ENCODE data around the gene FNDC4.

FNDC4 gene

GRCh38 chr2:27493948-27494283 lies 1.1 kb downstream of the FNDC4 start:
- Histone ChIP-seq H3K36me3 (ENCODE audit: insufficient read depth, insufficient read length, low read length) (no peaks in the 10 kb centered on the region), H3K9me3 (ENCODE audit: insufficient read depth, low read length) (no peaks in the 10 kb centered on the region), H3K4me3 (ENCODE audit: insufficient read length, low read depth) (no peak overlapping the region), H3K4me1 (ENCODE audit: insufficient read depth, insufficient read length) (peaks cover 7% of the 10 kb centered on the region), H3K27me3 (ENCODE audit: insufficient read depth, insufficient read length) (peaks cover 36% of the 10 kb centered on the region), H3K9ac (ENCODE audit: insufficient read length, low read depth) (no peak overlapping the region)
- DNase-seq (ENCODE audit: low read depth, low spot score), result no peak
- TF ChIP-seq ZNF274 (IDR thresholded peaks at IDR 0.05; ENCODE audit: low read depth, low read length) (no peak), YY1 (IDR thresholded peaks at IDR 0.05; ENCODE audit: insufficient read depth, insufficient read length) (no peak), SUZ12 (IDR thresholded peaks at IDR 0.05; ENCODE audit: extremely low read depth, insufficient read depth, insufficient read length) (no peak)

GRCh38 chr2:27492557-27492956 lies 2.4 kb downstream of the FNDC4 start:
- TF ChIP-seq ZNF274 (IDR thresholded peaks at IDR 0.05; ENCODE audit: low read depth, low read length), result no peak
- no peak for TF ChIP-seq SUZ12 (IDR thresholded peaks at IDR 0.05; ENCODE audit: extremely low read depth, insufficient read depth, insufficient read length)
- TF ChIP-seq YY1 (IDR thresholded peaks at IDR 0.05; ENCODE audit: insufficient read depth, insufficient read length), result no peak
- peaks cover 36% of the 10 kb centered on the region for H3K27me3 ChIP-seq (ENCODE audit: insufficient read depth, insufficient read length)
- H3K4me3 ChIP-seq (ENCODE audit: insufficient read length, low read depth), result no peak overlapping the region
- DNase-seq (ENCODE audit: low read depth, low spot score), result no peak
- peaks cover 7% of the 10 kb centered on the region for H3K4me1 ChIP-seq (ENCODE audit: insufficient read depth, insufficient read length)
- no peaks in the 10 kb centered on the region for H3K36me3 ChIP-seq (ENCODE audit: insufficient read depth, insufficient read length, low read length)
- no peaks in the 10 kb centered on the region for H3K9me3 ChIP-seq (ENCODE audit: insufficient read depth, low read length)
- no peak overlapping the region for H3K9ac ChIP-seq (ENCODE audit: insufficient read length, low read depth)

- peak; percentile 99 for DNase-seq (ENCODE audit: low read depth, low spot score)
Measured at GRCh38 chr2:27489498-27490397, 5.3 kb downstream of the FNDC4 start, which contains the start of gene IFT172. IFT172 (minus strand) TSS chr2:27489743; CDS start chr2:27489653, 90 bp downstream.

GRCh38 chr2:27489118-27489497 lies 5.9 kb downstream of the FNDC4 start:
- Histone ChIP-seq H3K27me3 (ENCODE audit: insufficient read depth, insufficient read length) (peaks cover 3% of the 10 kb centered on the region), H3K4me3 (ENCODE audit: insufficient read length, low read depth) (peak overlapping the region; percentile 71), H3K9me3 (ENCODE audit: insufficient read depth, low read length) (no peaks in the 10 kb centered on the region), H3K9ac (ENCODE audit: insufficient read length, low read depth) (peak overlapping the region; percentile 76), H3K36me3 (ENCODE audit: insufficient read depth, insufficient read length, low read length) (peaks cover 3% of the 10 kb centered on the region), H3K4me1 (ENCODE audit: insufficient read depth, insufficient read length) (peaks cover 3% of the 10 kb centered on the region)
- no peak for TF ChIP-seq ZNF274 (IDR thresholded peaks at IDR 0.05; ENCODE audit: low read depth, low read length)
- TF ChIP-seq YY1 (IDR thresholded peaks at IDR 0.05; ENCODE audit: insufficient read depth, insufficient read length), result no peak
- TF ChIP-seq SUZ12 (IDR thresholded peaks at IDR 0.05; ENCODE audit: extremely low read depth, insufficient read depth, insufficient read length), result no peak
- DNase-seq (ENCODE audit: low read depth, low spot score), result no peak

More at GRCh38 chr2:27489498-27490397, 5.3 kb downstream of the FNDC4 start, which contains the start of gene IFT172:
- H3K4me1 ChIP-seq (ENCODE audit: insufficient read depth, insufficient read length), result peaks cover 7% of the 10 kb centered on the region
- peak within 1 kb of the TSS; percentile 76 for H3K9ac ChIP-seq (ENCODE audit: insufficient read length, low read depth)
- H3K36me3 ChIP-seq (ENCODE audit: insufficient read depth, insufficient read length, low read length), result peaks cover 1% of the 10 kb centered on the region
- H3K27me3 ChIP-seq (ENCODE audit: insufficient read depth, insufficient read length), result peaks cover 9% of the 10 kb centered on the region
- no peaks in the 10 kb centered on the region for H3K9me3 ChIP-seq (ENCODE audit: insufficient read depth, low read length)
- H3K4me3 ChIP-seq (ENCODE audit: insufficient read length, low read depth), result peak within 1 kb of the TSS; percentile 71
- no peak for TF ChIP-seq SUZ12 (IDR thresholded peaks at IDR 0.05; ENCODE audit: extremely low read depth, insufficient read depth, insufficient read length)
- no peak for TF ChIP-seq ZNF274 (IDR thresholded peaks at IDR 0.05; ENCODE audit: low read depth, low read length)
- TF ChIP-seq YY1 (IDR thresholded peaks at IDR 0.05; ENCODE audit: insufficient read depth, insufficient read length), result no peak

GRCh38 chr2:27485496-27485895 lies 9.5 kb downstream of the FNDC4 start:
- Histone ChIP-seq H3K4me1 (ENCODE audit: insufficient read depth, insufficient read length) (no peaks in the 10 kb centered on the region), H3K4me3 (ENCODE audit: insufficient read length, low read depth) (no peak overlapping the region), H3K36me3 (ENCODE audit: insufficient read depth, insufficient read length, low read length) (peaks cover 15% of the 10 kb centered on the region), H3K9ac (ENCODE audit: insufficient read length, low read depth) (no peak overlapping the region), H3K9me3 (ENCODE audit: insufficient read depth, low read length) (no peaks in the 10 kb centered on the region), H3K27me3 (ENCODE audit: insufficient read depth, insufficient read length) (no peaks in the 10 kb centered on the region)
- TF ChIP-seq ZNF274 (IDR thresholded peaks at IDR 0.05; ENCODE audit: low read depth, low read length) (no peak), YY1 (IDR thresholded peaks at IDR 0.05; ENCODE audit: insufficient read depth, insufficient read length) (no peak), SUZ12 (IDR thresholded peaks at IDR 0.05; ENCODE audit: extremely low read depth, insufficient read depth, insufficient read length) (no peak)
- no peak for DNase-seq (ENCODE audit: low read depth, low spot score)

- H3K36me3 ChIP-seq (ENCODE audit: insufficient read depth, insufficient read length, low read length), result peaks cover 21% of the 10 kb centered on the region
- no peaks in the 10 kb centered on the region for H3K27me3 ChIP-seq (ENCODE audit: insufficient read depth, insufficient read length)
- H3K9ac ChIP-seq (ENCODE audit: insufficient read length, low read depth), result no peak overlapping the region
- no peak for DNase-seq (ENCODE audit: low read depth, low spot score)
- H3K4me1 ChIP-seq (ENCODE audit: insufficient read depth, insufficient read length), result no peaks in the 10 kb centered on the region
- H3K9me3 ChIP-seq (ENCODE audit: insufficient read depth, low read length), result no peaks in the 10 kb centered on the region
- H3K4me3 ChIP-seq (ENCODE audit: insufficient read length, low read depth), result no peak overlapping the region
- TF ChIP-seq ZNF274 (IDR thresholded peaks at IDR 0.05; ENCODE audit: low read depth, low read length) (no peak), YY1 (IDR thresholded peaks at IDR 0.05; ENCODE audit: insufficient read depth, insufficient read length) (no peak), SUZ12 (IDR thresholded peaks at IDR 0.05; ENCODE audit: extremely low read depth, insufficient read depth, insufficient read length) (no peak)
Measured at GRCh38 chr2:27471961-27472360, 23.0 kb downstream of the FNDC4 start.

GRCh38 chr2:27464443-27464842 lies 30.6 kb downstream of the FNDC4 start:
- TF ChIP-seq YY1 (IDR thresholded peaks at IDR 0.05; ENCODE audit: insufficient read depth, insufficient read length) (no peak), SUZ12 (IDR thresholded peaks at IDR 0.05; ENCODE audit: extremely low read depth, insufficient read depth, insufficient read length) (no peak), ZNF274 (IDR thresholded peaks at IDR 0.05; ENCODE audit: low read depth, low read length) (no peak)
- Histone ChIP-seq H3K9ac (ENCODE audit: insufficient read length, low read depth) (no peak overlapping the region), H3K4me1 (ENCODE audit: insufficient read depth, insufficient read length) (no peaks in the 10 kb centered on the region), H3K36me3 (ENCODE audit: insufficient read depth, insufficient read length, low read length) (peaks cover 19% of the 10 kb centered on the region), H3K9me3 (ENCODE audit: insufficient read depth, low read length) (no peaks in the 10 kb centered on the region), H3K4me3 (ENCODE audit: insufficient read length, low read depth) (no peak overlapping the region), H3K27me3 (ENCODE audit: insufficient read depth, insufficient read length) (no peaks in the 10 kb centered on the region)
- no peak for DNase-seq (ENCODE audit: low read depth, low spot score)
